K562 (cell line): Measurements from ENCODE around the gene ODF2.

Source experiments
- BRD4 ChIP-seq: fragments of 200-600 bp; sonication (generic); IDR thresholded peaks from 2 replicates; pipeline ENCODE4 v1.6.1; 2017; ENCODE audit warnings: inconsistent platforms
- CTCF ChIP-seq, 3 experiments: IDR thresholded peaks in 2 of 3; conservative IDR thresholded peaks in 1 of 3; 2 replicates each; pipeline ENCODE4 v1.5.1; 2011 to 2012; ENCODE audit warnings: low read length in 3 of 3, mild to moderate bottlenecking in 3 of 3, control low read depth in 2 of 3, improper control_type of control experiment in 1 of 3, inconsistent platforms in 1 of 3, low read depth in 1 of 3, mixed read lengths in 1 of 3, moderate library complexity in 1 of 3; ENCODE audit not compliant: insufficient read depth in 2 of 3
- E2F5 ChIP-seq: sonication (generic); formaldehyde crosslinking; IDR thresholded peaks from 2 replicates; pipeline ENCODE4 v1.8.0; 2022; ENCODE audit warnings: mild to moderate bottlenecking, missing genetic modification reagents
- FOSL1 ChIP-seq: fragments of 200-800 bp; sonication (Bioruptor generic); conservative IDR thresholded peaks from 2 replicates; pipeline ENCODE4 v1.6.1; 2016; ENCODE audit warnings: missing genetic modification characterization, missing compliant biosample characterization
- FOXM1 ChIP-seq, 2 experiments: fragments of 450-650 bp in 1 of 2; sonication (generic) in 1 of 2; formaldehyde crosslinking in 1 of 2; IDR thresholded peaks; 2 replicates each; pipeline versions ENCODE4 v1.6.1 to v1.9.0; 2017 to 2022; ENCODE audit warnings: low read depth in 2 of 2, mild to moderate bottlenecking in 2 of 2, missing genetic modification reagents in 1 of 2, moderate library complexity in 1 of 2
- MEF2A ChIP-seq: IDR thresholded peaks from 2 replicates; pipeline ENCODE4 v1.6.1; 2011; ENCODE audit warnings: low read depth, mild to moderate bottlenecking, low read length, moderate library complexity; ENCODE audit not compliant: control insufficient read depth
- NFIC ChIP-seq: fragments of 450-650 bp; IDR thresholded peaks from 2 replicates; pipeline ENCODE4 v1.6.1; 2017; ENCODE audit warnings: mild to moderate bottlenecking, inconsistent platforms
- NFYB ChIP-seq: IDR thresholded peaks from 2 replicates; pipeline ENCODE4 v1.6.1; 2011; ENCODE audit warnings: mild to moderate bottlenecking, moderate library complexity; ENCODE audit not compliant: insufficient read length; ENCODE audit errors: extremely low read depth
- POLR2AphosphoS2 ChIP-seq: IDR thresholded peaks from 2 replicates; pipeline ENCODE4 v1.6.1; 2012; ENCODE audit warnings: low read length, improper control_type of control experiment
- POLR2G ChIP-seq: fragments of 200-400 bp; formaldehyde crosslinking; IDR thresholded peaks from 2 replicates; pipeline ENCODE4 v1.6.1; 2017; ENCODE audit warnings: low read depth, mild to moderate bottlenecking, antibody characterized with exemption, low read length, moderate library complexity
- SMARCE1 ChIP-seq: fragments of 450-650 bp; IDR thresholded peaks from 2 replicates; pipeline ENCODE4 v1.7.1; 2016; ENCODE audit warnings: mild to moderate bottlenecking
- SMC3 ChIP-seq: conservative IDR thresholded peaks from 2 replicates; pipeline ENCODE4 v1.6.1; 2011; ENCODE audit warnings: low read depth, low read length, improper control_type of control experiment; ENCODE audit not compliant: insufficient read depth
- SP1 ChIP-seq: sonication (generic); formaldehyde crosslinking; IDR thresholded peaks from 2 replicates; pipeline ENCODE4 v1.8.1; 2022; ENCODE audit warnings: mild to moderate bottlenecking, missing genetic modification reagents
- ZBED1 ChIP-seq: IDR thresholded peaks from 2 replicates; pipeline ENCODE4 v1.6.1; 2014

- TF ChIP-seq FOXM1 (IDR thresholded peaks at IDR 0.05; ENCODE audit: low read depth), result no peak
- TF ChIP-seq FOXM1 (CRISPR knock-in tag; IDR thresholded peaks at IDR 0.05; ENCODE audit: low read depth), result no peak
- TF ChIP-seq SMARCE1, result no peak
- no peak for TF ChIP-seq FOSL1
- TF ChIP-seq CTCF (IDR thresholded peaks at IDR 0.05 in 2 of 3, conservative IDR thresholded peaks at IDR 0.05 in 1 of 3; ENCODE audit: insufficient read depth in 2 of 3, low read depth in 1 of 3, low read length in 3 of 3), result no peak
- TF ChIP-seq POLR2G, result no peak
- no peak for TF ChIP-seq POLR2AphosphoS2
- TF ChIP-seq NFYB, result no peak
- TF ChIP-seq SP1 (CRISPR knock-in tag), result no peak
- no peak for TF ChIP-seq BRD4
- no peak for TF ChIP-seq MEF2A
- no peak for TF ChIP-seq NFIC
- TF ChIP-seq SMC3, result no peak
- TF ChIP-seq ZBED1, result no peak
- no peak for TF ChIP-seq E2F5 (CRISPR knock-in tag)
Observed at GRCh38 chr9:128485414-128485855, 29.6 kb downstream of the ODF2 start.
